Measurements from ENCODE around the gene POLR2I.
"Not testable (repeated sequence)": the region's sequence is repeated elsewhere in the genome, so short reads cannot be mapped to it uniquely, and the experiment has no call there.

The POLR2I gene

DNA sequence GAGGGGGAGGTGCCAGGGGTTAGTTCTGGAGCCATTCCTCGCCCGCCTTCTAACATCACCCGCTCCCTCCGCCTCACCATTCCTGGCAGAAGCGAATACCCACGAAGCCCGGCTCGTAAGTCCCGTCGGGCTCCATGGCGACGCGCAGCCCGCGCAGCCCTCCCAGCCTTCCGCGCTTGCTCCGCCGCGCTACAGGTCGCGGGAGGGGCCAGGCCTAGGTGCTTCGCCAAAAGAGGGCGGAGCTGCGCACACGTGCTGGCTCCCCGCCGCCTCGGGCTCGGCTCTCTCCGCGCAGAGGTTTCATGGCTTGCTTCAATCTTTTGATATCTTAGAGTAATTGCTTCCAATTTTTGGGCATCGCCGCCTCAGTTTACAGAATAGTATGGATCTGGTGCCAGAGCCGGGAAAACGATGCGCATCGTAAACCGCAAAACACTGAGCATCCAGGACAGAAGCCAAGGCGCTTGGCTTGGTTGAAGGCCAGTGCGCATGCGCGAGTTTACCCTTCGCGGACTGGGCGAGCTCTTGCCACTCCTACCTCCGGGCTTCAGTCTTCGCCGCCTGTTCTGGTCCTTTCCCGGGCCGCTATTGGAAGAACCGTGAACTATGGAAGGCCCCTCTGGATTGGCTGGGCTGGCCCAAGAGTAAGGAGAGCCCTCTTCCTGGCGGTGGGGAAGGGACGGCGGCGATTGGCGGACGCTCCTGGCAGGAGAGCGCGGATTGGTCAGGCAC is at the start of gene POLR2I:
Gene POLR2I (minus strand): TSS at position 155 of the 732 bp plus-strand sequence. CDS start 19 bp downstream, at position 136.
- peak; percentile 99 for DNase-seq (ENCODE audit: low read depth)

GRCh38 chr19:36163813-36164212 is 49.1 kb upstream of the POLR2I start:
- no peak for DNase-seq (ENCODE audit: low read depth)

GRCh38 chr19:36160821-36161596 is 46.3 kb upstream of the POLR2I start:
- no peak for DNase-seq (ENCODE audit: low read depth)

- no peak for DNase-seq (ENCODE audit: low read depth)
These were observed 38.5 kb upstream of the POLR2I start for GRCh38 chr19:36153126-36153525.

- DNase-seq (ENCODE audit: low read depth): no peak
These were observed 37.8 kb upstream of the POLR2I start, which contains the start of gene COX7A1 for GRCh38 chr19:36152352-36153091. COX7A1 (minus strand) TSS chr19:36152447; CDS start chr19:36152407, 40 bp downstream.

GRCh38 chr19:36152019-36152351 is 37.3 kb upstream of the POLR2I start:
- DNase-seq (ENCODE audit: low read depth): no peak

DNA sequence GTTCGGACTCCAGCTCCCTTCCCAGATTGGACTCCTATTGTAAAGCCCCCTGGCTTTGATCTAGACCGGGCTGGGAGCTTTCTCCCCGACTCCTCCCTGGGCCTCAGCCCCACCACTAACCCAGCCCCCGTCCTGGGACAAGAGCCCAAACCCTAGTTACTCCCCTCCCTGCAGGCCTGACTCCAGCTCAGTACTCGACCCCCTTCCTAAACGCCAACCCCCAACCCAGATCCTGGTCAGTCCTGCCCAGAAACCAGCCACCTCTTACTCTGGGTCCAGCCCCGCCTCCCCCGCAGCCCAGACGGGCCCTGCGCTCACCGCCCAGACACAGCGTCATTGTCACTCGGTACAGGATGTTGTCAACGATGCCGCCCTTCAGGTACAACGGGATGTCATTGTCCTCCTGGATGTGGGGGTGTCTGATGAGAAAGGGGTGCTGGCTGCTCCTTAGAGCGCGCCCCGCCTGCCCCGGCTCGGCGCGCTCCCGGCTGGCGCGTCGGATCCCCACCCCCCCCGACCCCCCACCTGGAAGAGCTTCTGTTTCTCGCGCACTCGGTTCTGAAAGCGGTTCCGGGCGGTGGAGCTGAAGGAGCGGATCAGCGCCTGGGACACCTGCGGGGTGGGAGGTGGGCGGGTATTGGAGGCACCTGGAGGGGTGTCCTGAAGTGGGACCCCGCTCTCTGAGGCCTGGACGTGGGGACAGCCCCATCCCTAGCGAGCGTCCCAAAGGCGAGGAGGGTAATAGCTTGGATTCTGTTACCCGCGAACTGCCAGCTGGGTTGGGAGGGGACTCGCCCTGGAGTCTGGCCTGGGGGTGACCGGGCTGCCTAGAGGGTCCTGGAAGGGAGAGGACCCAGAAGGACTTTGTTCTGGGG is 36.7 kb upstream of the POLR2I start:
- DNase-seq (ENCODE audit: low read depth): no peak

DNA sequence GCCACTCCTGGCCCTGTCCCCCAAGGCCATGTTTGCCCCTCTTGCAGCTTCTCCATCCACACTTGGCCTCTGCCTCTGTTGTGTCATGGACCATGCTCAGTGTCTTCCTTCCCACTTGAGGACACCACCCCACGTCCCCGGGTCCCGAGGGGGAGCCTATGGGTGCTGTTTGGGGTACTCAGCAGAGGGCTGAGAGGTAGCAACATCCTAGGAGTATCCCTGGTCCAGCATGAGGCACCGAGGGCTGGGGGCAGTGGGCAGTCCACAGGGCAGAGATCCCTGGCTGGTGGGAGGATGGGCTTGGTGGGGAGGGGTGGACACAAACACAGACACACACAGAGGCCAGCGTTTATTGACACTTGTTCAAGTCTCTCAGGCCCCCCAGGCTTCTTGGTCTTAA is 35.9 kb upstream of the POLR2I start:
- no peak for DNase-seq (ENCODE audit: low read depth)

GRCh38 chr19:36149673-36150406 is 35.2 kb upstream of the POLR2I start:
- DNase-seq (ENCODE audit: low read depth): no peak

- DNase-seq (ENCODE audit: low read depth): no peak
These were observed 29.9 kb upstream of the POLR2I start for GRCh38 chr19:36144624-36145023.

DNA sequence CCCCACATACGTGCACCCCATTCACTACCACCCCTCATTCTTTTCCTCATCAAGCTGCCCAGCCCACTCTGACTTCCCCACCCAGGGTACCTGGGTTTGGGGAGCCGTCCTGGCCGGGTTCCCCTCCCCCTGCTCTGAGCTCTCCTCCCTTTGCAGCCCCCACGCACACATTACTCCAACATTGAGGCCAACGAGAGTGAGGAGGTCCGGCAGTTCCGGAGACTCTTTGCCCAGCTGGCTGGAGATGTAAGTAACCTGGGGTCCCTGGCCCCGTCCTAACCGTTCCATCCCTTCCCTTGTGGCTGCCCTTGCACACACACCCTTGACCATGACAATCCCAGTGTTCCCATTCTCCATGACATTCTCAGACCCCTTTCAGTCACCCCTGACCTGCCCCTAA is 27.8 kb upstream of the POLR2I start:
- DNase-seq (ENCODE audit: low read depth): no peak

- DNase-seq (ENCODE audit: low read depth): no peak
These were observed 27.4 kb upstream of the POLR2I start for GRCh38 chr19:36142046-36142445.

DNA sequence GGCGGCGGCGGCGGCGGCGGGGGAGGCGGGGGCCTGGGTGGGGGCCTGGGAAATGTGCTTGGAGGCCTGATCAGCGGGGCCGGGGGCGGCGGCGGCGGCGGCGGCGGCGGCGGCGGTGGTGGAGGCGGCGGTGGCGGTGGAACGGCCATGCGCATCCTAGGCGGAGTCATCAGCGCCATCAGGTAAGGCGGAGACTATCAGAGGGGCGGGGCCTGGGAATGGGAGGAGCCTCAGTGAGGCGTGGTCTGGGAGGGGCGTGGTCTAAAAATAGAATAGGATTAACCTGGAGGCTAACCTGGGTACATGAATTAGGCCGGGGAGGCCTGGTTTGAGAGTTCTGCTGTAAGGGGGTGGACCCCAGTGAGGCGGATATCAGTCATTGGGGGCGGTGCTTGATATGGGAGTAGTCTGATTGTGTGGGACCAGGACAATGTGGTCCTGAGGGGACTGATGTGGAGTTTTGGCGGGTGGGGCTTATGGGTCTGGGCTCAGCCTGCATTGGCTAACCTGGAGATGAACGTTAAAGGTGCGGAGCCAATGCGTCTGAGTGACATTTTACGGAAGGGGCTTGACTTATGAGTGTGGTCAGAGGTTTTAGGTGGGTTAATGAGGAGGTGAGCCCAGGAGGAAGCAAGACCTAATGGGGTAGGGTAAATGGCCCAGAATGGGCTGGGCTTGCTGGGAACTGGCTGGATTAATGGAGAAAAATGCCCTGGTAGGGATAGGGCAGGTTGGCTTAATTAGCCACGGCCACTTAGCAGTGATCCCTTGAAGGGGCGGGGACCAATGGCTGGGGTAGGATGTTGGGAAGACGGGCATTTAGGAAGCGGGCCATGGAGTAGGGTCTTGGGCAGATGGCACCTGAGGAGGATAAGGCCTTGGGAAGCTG is 26.6 kb upstream of the POLR2I start:
- peak; percentile 82 for DNase-seq (ENCODE audit: low read depth)

GRCh38 chr19:36140304-36141038 is 25.8 kb upstream of the POLR2I start:
- peak; percentile 13 for DNase-seq (ENCODE audit: low read depth)

GRCh38 chr19:36139473-36140303 is 25.0 kb upstream of the POLR2I start, which contains the start of gene CAPNS1:
CAPNS1 (plus strand) TSS chr19:36140066; CDS start chr19:36141012, 946 bp downstream.
- peak; percentile 81 for DNase-seq (ENCODE audit: low read depth)

- no peak for DNase-seq (ENCODE audit: low read depth)
These were observed 24.4 kb upstream of the POLR2I start for GRCh38 chr19:36139120-36139472.

- no peak for DNase-seq (ENCODE audit: low read depth)
These were observed 22.4 kb upstream of the POLR2I start for GRCh38 chr19:36136964-36137686.

DNA sequence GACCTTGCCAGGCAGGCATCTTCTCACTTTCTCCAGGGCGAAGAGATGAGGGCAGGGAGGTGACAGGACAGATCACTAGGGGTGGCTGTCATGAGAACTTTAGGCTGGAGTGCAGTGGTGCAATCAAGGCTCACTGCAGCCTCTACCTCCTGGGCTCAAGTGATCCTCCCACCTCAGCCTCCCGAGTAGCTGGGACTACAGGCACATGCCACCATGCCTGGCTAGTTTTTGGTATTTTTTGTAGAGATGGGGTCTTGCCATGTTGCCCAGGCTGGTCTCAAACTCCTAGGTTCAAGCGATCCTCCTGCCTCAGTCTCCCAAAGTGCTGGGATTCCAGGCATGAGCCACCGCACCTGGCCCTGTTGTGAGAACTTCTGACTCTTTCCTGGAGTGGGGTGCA is 20.2 kb upstream of the POLR2I start:
- DNase-seq (ENCODE audit: low read depth): not testable (repeated sequence)

Data from stimulated activated CD8-positive, alpha-beta memory T cell treated with anti-CD3 and anti-CD28 coated beads, Interleukin-7, amount 100 ng/mL, for 24 hours (primary cell).